GM12865 (cell line): ENCODE measurements around the gene AVP.

Experiments
- DNase-seq: peaks from one replicate; pipeline ENCODE4 v3.0.0; 2010; ENCODE audit warnings: low read depth
- H3K4me3 ChIP-seq: 2 replicates; pipeline ENCODE4 v1.5.1; 2011; ENCODE audit warnings: mild to moderate bottlenecking, low read depth, low read length, control low read depth
- TF ChIP-seq, protein P1 (sequence below): IDR thresholded peaks from 2 replicates; pipeline ENCODE4 v1.5.1; 2011; ENCODE audit warnings: low read length, control low read depth, low read depth, inconsistent platforms; ENCODE audit not compliant: insufficient read depth; ENCODE audit errors: missing control alignments

The AVP gene

GRCh38 chr20:3106185-3106584 lies 21.7 kb upstream of the AVP start:
- DNase-seq: no peak
- TF ChIP-seq, protein P1, sequence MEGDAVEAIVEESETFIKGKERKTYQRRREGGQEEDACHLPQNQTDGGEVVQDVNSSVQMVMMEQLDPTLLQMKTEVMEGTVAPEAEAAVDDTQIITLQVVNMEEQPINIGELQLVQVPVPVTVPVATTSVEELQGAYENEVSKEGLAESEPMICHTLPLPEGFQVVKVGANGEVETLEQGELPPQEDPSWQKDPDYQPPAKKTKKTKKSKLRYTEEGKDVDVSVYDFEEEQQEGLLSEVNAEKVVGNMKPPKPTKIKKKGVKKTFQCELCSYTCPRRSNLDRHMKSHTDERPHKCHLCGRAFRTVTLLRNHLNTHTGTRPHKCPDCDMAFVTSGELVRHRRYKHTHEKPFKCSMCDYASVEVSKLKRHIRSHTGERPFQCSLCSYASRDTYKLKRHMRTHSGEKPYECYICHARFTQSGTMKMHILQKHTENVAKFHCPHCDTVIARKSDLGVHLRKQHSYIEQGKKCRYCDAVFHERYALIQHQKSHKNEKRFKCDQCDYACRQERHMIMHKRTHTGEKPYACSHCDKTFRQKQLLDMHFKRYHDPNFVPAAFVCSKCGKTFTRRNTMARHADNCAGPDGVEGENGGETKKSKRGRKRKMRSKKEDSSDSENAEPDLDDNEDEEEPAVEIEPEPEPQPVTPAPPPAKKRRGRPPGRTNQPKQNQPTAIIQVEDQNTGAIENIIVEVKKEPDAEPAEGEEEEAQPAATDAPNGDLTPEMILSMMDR: no peak
- H3K4me3 ChIP-seq: no peak overlapping the region

GRCh38 chr20:3105256-3106137 lies 21.0 kb upstream of the AVP start:
- H3K4me3 ChIP-seq: no peak overlapping the region
- no peak for DNase-seq
- TF ChIP-seq, protein P1: no peak

DNA sequence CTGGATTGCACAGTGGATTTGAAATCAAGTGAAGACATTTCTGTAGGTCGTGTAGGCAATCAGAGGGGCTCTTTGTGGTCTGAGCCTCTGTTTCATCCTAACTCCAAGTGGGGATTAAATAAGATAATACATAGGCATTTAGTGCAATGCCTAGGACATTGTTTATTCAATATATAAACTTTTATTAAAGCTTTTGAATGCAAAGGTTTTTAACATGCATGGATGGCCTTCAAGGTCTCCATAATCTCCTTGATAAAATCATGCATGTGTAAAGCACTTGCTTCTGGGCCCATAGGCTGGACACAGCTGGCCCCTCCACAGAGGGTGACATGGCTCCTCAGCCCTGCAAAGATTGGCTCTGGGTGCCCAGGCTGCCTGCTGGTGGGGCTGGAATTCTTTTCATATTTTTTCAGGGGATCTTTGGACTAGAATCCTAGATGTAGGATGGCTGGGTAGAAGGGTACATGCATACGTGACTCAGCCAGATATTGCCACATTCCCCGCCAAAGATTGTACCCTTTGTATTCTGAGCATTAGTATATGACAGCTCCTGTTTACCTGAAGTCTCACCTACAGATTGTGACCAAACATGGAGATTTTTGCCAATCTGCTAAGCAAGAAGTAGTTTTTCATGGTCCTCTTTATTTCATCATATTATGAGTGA lies 19.0 kb upstream of the AVP start:
- H3K4me3 ChIP-seq: no peak overlapping the region
- TF ChIP-seq, protein P1: no peak
- DNase-seq: no peak

DNA sequence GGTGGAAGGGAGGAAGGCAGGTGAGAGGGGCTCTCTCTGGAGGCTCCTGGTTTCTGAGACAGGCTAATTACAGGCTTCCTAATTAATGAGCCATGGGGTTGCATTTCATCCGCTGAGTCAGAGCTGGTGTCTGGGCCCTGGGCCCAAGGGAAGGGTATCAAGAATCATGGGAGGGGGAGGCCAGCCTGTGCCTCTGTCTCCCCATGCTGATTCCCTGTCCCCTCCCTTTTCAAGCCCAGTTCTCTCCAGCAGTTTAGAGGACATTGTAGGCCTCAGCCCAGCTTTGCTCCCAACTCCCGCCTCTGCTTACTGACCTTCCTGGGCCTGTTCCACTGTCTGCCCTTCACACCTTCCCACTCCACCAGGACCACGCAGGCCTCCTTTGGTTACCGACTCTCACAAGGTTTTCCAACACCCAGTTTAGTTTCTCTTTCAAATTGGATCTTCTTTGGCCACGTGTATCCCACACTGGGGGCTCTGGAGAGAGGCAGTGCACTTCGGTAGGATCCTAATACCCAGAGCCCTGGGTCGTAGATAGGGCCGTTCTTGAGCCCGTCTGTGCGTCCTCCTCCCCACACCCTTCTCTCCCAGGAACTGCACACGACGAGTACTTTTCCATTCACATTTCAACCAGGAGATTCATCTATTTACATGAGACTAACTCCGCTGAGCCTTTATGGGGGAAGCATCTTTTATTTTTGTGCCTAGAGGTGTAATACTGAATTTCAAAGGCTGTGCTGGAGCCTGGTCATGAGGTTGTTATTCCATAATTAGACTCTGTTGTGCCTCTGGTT lies 18.2 kb upstream of the AVP start:
- TF ChIP-seq, protein P1: no peak
- no peak overlapping the region for H3K4me3 ChIP-seq
- no peak for DNase-seq

- H3K4me3 ChIP-seq: no peak overlapping the region
- TF ChIP-seq, protein P1: no peak
- DNase-seq: peak; percentile 57
These were observed 17.4 kb upstream of the AVP start for GRCh38 chr20:3101737-3102574.

GRCh38 chr20:3101251-3101650 lies 16.7 kb upstream of the AVP start:
- H3K4me3 ChIP-seq: no peak overlapping the region
- TF ChIP-seq, protein P1: no peak
- no peak for DNase-seq
